Measurements from ENCODE around the gene RASIP1.
"Not testable (repeated sequence)": the region's sequence is repeated elsewhere in the genome, so short reads cannot be mapped to it uniquely, and the experiment has no call there.

The RASIP1 gene

GRCh38 chr19:48734625-48735024 is 5.8 kb downstream of the RASIP1 start:
- DNase-seq: no peak

- no peak for DNase-seq
Measured at GRCh38 chr19:48731452-48731851, 9.0 kb downstream of the RASIP1 start.

DNA sequence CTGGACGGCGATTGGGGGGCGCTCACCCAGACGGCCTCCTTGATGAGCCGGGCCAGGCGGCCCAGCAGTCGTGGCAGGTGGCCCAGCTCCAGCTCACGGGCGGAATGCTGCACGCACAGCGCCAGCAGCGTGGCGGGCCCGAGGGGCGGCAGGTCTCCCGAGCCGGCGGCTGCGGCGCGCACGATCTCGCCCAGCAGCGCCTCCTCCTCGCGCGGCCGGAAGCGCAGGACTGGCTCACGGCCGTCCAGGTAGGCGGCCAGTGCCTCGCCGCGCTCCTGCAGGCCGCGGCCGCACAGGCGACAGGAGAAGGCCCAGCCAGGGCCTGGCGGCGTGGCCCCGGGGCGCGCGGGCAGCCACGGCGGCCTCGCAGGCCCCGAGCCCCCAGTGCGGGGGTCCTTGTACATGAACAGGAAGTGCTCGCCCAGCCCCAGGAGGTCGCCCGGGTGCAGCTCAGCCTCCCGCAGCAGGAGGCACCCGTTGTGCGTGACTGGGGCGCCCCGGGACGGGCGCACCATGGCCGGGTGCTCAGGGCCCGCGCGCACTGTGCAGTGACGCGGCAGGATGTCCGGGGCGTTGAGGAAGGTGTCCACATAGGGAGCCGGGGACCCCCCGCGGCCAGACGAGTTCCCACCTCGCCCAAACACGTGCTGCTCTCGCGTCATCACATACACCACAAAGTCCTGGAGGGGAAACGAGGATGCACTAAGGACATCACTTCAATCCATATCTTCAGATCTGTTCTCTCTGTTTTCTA is 11.3 kb downstream of the RASIP1 start:
- DNase-seq: no peak

DNA sequence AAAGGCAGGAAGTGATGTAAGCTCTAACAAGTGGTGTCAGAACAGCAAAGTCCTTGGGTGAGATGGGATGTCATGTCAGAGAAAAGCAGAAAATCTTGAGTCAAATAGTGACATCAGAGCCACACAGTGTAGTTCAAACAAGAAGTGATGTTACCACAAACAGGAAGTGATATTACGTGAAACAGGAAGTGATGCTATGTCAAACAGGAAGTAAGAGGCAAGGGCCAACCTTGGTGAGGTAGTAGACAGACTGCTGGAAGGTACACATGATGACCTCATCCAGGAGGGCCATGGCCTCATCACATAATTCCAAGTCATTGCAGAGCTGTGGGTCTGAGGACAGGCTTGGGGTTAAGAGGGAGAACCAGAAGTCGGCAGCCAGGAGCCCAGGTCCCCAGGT is 13.9 kb downstream of the RASIP1 start:
- DNase-seq: no peak

- DNase-seq: peak in 11 of 58 donors; percentile 12 to 67 (median 28)
Measured at GRCh38 chr19:48724796-48725753, 15.3 kb downstream of the RASIP1 start.

DNA sequence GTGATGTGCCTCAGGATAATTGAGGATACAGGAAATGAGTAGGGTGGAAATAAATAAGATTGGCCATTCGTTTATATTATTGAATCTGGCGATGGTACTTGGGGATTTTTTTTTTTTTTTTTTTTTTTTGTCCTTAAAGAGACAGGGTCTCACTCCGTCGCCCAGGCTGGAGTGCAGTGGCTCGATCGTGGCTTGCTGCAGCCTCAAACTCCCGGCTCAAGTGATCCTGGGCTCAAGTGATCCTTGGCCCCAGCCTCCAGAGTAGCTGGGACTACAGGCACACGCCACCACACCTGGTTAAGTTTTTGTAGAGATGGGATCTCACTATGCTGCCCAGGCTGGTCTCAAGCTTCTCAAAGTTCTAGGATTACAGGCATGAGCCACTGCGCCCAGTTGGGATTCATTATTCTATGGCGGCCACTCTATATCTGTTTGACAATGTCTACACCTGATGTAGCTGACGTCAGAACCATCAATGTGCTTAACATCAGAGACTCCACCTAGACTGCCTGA is 18.2 kb downstream of the RASIP1 start:
- no peak for DNase-seq

- peak; percentile 76 to 100 (median 98) for DNase-seq
Measured at GRCh38 chr19:48720613-48721296, 19.7 kb downstream of the RASIP1 start.

DNA sequence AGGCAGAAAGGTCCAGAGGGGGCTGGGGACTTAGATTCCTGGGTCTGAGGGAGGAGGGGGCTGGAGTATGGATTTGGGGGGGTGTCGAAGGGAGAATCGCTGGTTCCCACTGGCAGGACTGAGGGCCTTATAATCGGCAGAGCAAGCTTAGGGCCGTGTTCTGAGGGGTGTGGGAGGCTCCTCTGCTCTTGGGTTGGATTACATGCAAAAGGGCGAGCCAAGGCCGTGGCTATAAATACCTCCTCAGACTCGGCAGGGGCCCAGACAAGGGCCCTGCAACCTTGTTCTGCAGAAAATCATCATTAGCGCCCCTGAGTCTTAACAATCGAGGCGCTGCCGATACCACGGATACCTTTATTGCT is 20.2 kb downstream of the RASIP1 start:
- no peak for DNase-seq

GRCh38 chr19:48719263-48720171 is 20.9 kb downstream of the RASIP1 start, which contains the start of gene MAMSTR:
Gene MAMSTR, minus strand, starts transcription at chr19:48719725. Its CDS starts 694 bp downstream, at chr19:48719031.
- DNase-seq: no peak

- DNase-seq: no peak
Measured at GRCh38 chr19:48718711-48719231, 21.6 kb downstream of the RASIP1 start.

DNA sequence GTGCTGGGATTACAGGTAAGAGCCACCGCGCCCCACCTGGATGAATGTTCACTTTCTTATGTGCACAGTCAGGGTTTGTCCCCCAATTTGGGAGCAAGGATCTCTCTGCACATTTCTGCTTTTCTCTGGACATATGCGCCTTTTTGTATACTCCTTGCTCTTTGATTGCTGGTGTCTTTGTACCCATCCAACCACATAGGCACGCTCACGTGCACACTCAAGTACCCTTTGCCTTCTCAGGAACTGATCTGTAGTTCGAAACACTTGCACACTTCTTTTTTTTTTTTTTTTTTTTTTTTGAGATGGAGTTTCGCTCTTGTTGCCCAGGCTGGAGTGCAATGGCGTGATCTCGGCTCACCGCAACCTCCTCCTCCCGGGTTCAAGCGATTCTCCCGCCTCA is 22.3 kb downstream of the RASIP1 start:
- DNase-seq: not testable (repeated sequence)

GRCh38 chr19:48716562-48717291 is 23.7 kb downstream of the RASIP1 start:
- peak in 56 of 58 donors; percentile 11 to 89 (median 64) for DNase-seq

- DNase-seq: peak in 1 of 58 donors; percentile 10
Measured at GRCh38 chr19:48715681-48716171, 24.7 kb downstream of the RASIP1 start.

GRCh38 chr19:48714759-48715675 is 25.4 kb downstream of the RASIP1 start:
- DNase-seq: no peak

DNA sequence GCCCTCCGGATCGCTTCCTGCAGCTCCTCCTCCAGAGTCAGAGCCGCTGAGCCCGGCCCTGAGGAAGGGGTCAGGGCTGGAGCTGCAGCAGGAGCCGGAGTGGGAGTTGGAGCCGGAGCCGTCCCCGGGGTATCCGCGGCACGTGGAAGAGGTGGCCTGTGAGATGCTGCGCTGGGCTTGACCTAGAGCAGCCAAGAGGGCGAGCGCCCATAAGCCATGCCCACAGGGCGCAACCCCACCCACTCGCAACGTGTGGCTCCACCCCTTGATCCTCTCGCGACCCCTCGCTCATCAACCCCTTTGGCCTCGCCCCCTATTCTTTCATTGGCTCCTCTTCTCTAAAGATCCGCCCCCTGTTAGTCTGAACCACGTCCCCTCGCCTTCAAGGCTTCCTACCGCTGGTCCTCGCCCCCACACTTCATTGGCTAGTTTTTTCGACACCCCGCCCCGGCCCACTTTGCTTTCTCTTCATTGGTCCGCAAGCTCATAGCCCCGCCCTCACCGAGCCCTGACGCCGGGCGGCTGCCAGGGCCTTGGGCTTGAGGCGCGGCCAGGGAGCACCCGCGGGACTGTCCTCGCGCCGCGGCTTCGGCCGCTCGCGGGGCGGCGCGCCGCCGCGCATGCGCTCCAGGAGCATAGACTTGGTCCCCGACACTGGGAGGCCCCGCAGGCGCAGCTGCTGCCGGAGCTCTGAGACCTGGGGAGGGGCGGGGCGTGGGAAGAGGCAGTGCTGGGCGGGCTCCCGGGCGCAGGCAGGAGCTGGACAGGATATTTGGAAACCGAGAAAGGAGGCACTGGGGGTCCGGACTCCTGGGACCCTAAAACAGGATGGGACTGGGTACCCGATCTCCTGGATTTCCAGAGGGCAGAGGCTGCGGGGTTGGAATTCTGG is 26.3 kb downstream of the RASIP1 start:
- DNase-seq: peak; percentile 84 to 100 (median 99)

DNA sequence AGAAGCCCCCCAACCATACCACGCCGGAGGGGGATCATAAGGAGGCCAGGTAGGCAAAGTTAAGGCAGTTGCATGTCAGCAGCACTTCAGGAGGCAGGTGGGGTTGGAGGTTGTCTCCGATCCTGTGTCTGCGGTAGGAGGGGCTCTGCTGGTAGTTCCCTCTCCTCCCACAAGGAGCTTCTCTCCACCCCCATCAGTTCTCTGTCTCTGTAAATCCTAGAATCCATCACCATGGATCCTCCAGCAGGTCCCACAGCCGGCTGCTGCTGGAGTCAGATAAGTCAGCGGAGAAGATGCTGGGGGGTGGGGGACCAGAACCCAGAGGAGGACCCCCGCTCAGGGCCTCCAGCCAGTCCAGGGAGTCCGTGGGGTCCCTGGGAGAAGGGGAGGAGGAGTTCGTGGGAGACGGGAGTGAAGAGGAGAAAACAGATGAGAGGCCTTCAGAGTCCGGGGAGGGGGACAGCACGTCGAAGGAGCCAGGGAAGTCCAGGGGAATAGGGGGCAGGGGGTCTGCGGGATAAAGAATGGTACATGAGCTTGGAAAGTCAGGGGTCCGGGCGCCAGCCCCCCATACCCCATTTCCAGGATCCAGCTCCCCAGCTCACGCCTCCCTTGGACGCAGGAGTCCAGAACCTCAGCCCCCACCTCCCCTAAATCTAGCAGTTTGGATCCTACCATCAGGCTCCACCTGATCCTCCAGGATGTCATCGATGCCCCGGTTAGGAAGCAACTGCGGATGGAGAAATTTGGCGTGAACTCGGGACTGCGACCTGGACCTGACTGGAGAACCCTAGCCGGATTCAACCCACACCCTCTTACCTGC is 27.2 kb downstream of the RASIP1 start:
- DNase-seq: peak in 5 of 58 donors; percentile 9 to 55 (median 36)
